Mesothelial cell of epicardium (in vitro differentiated cells): ENCODE measurements around the gene ZNF581. TPM values are rescaled to one million over a fixed set of nuclear protein-coding genes. Genes with fewer than 3 reads are reported as not detected.

Source experiments
- DNase-seq, 2 experiments: peaks; one replicate each; pipeline ENCODE4 v3.0.0; 2021; ENCODE audit warnings: low spot score in 2 of 2; ENCODE audit not compliant: unreplicated experiment in 2 of 2
- H3K27ac Mint-ChIP-seq: 2 replicates; pipeline ENCODE4 v1.8.0; 2021; ENCODE audit warnings: mixed read lengths
- H3K27me3 Mint-ChIP-seq: 2 replicates; pipeline ENCODE4 v1.8.0; 2021; ENCODE audit warnings: low read depth, mixed read lengths
- H3K36me3 Mint-ChIP-seq: 2 replicates; pipeline ENCODE4 v1.8.0; 2021; ENCODE audit warnings: mixed read lengths
- H3K4me1 Mint-ChIP-seq: 2 replicates; pipeline ENCODE4 v1.8.0; 2021; ENCODE audit warnings: mixed read lengths
- H3K4me3 Mint-ChIP-seq: 2 replicates; pipeline ENCODE4 v1.8.0; 2021; ENCODE audit warnings: mild to moderate bottlenecking, moderate library complexity, mixed read lengths
- H3K9me3 Mint-ChIP-seq: 2 replicates; pipeline ENCODE4 v1.8.0; 2021; ENCODE audit warnings: mixed read lengths
- CTCF ChIP-seq: fragments of 200-600 bp; sonication (generic); IDR thresholded peaks from one replicate; pipeline ENCODE4 v1.5.0; 2021; ENCODE audit warnings: antibody characterized with exemption; ENCODE audit not compliant: unreplicated experiment
- total RNA-seq: library from RNA; stranded (reverse); gene quantifications from 3 replicates; pipeline ENCODE4 v1.2.1, GENCODE V29; 2021

Gene ZNF581
- total RNA-seq, 1 donor from 2014 or later, result 42.6 TPM

GRCh38 chr19:55641426-55642152 lies 1.9 kb upstream of the ZNF581 start:
- DNase-seq, result no peak
- TF ChIP-seq CTCF, result no peak
- Mint-ChIP-seq H3K27me3 (no peaks in the 10 kb centered on the region), H3K4me3 (peak overlapping the region; percentile 81), H3K4me1 (peaks cover 39% of the 10 kb centered on the region), H3K9me3 (no peaks in the 10 kb centered on the region), H3K27ac (peak overlapping the region; percentile 91), H3K36me3 (peaks cover 7% of the 10 kb centered on the region)

GRCh38 chr19:55642153-55643002 lies 1.1 kb upstream of the ZNF581 start:
- Mint-ChIP-seq H3K4me1 (peaks cover 43% of the 10 kb centered on the region), H3K36me3 (peaks cover 7% of the 10 kb centered on the region), H3K4me3 (peak overlapping the region; percentile 93)

GRCh38 chr19:55643887-55644176 lies 383 bp downstream of the ZNF581 start:
- no peak for DNase-seq
- Mint-ChIP-seq H3K9me3 (no peaks in the 10 kb centered on the region), H3K36me3 (peaks cover 3% of the 10 kb centered on the region), H3K4me1 (peaks cover 42% of the 10 kb centered on the region), H3K27ac (peak overlapping the region; percentile 96), H3K27me3 (no peaks in the 10 kb centered on the region), H3K4me3 (peak overlapping the region; percentile 93)
- no peak for TF ChIP-seq CTCF

More at GRCh38 chr19:55642153-55643002, 1.1 kb upstream of the ZNF581 start:
- H3K27ac Mint-ChIP-seq, result peak overlapping the region; percentile 98
- no peaks in the 10 kb centered on the region for H3K27me3 Mint-ChIP-seq
- no peak for DNase-seq
- no peak for TF ChIP-seq CTCF
- no peaks in the 10 kb centered on the region for H3K9me3 Mint-ChIP-seq

GRCh38 chr19:55644191-55644833 lies 863 bp downstream of the ZNF581 start:
- H3K4me3 Mint-ChIP-seq, result peak overlapping the region; percentile 93
- no peaks in the 10 kb centered on the region for H3K36me3 Mint-ChIP-seq
- H3K27me3 Mint-ChIP-seq, result no peaks in the 10 kb centered on the region
- H3K27ac Mint-ChIP-seq, result peak overlapping the region; percentile 96
- peaks cover 44% of the 10 kb centered on the region for H3K4me1 Mint-ChIP-seq
- no peaks in the 10 kb centered on the region for H3K9me3 Mint-ChIP-seq
- DNase-seq, result no peak
- TF ChIP-seq CTCF, result no peak

- Mint-ChIP-seq H3K27me3 (no peaks in the 10 kb centered on the region), H3K27ac (peak overlapping the region; percentile 96), H3K4me1 (peaks cover 50% of the 10 kb centered on the region), H3K9me3 (no peaks in the 10 kb centered on the region), H3K36me3 (peaks cover under 1% of the 10 kb centered on the region), H3K4me3 (peak overlapping the region; percentile 93)
- no peak for DNase-seq
- TF ChIP-seq CTCF, result no peak
Observed at GRCh38 chr19:55644842-55645511, 1.5 kb downstream of the ZNF581 start.
